ENCODE data around the gene BAIAP2.

GRCh38 chr17:81046770-81047359, 11.9 kb downstream of the BAIAP2 start:
- TF ChIP-seq CTCF (IDR thresholded peaks at IDR 0.05) = no peak
- no peak for TF ChIP-seq POLR2AphosphoS5 (IDR thresholded peaks at IDR 0.05)
- TF ChIP-seq POLR2A (IDR thresholded peaks at IDR 0.05) = no peak

Measured in breast epithelium (tissue), 3 donors.